RPMI8226 (cell line): ENCODE measurements around the gene EVC.

Source experiments
- DNase-seq: peaks from one replicate; pipeline ENCODE4 v3.0.0-alpha.2; 2015

EVC gene

DNA sequence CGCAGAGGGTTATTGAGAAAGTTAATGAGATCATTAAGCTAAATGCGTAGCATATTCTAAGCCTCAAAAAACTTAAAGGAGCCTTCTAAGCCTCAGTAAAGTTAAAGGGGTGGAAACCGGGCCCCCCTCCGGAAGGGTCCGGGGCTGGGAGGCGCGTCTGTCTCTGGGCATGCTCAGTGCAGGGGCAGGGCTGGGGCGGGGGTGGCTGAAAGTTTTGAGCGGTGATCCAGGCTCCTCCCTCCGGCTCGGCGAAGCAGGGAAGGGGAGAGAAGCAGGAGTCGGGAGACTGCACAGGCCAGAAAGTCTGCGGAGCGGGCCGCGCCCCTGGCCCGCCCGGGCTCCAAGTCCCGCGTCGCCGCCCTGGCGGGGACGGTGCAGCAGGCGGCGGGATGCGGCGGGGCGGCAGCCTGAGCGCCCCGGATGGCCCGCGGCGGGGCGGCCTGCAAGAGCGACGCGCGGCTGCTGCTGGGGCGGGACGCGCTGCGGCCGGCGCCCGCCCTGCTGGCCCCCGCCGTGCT is at the start of gene EVC:
Gene EVC (plus strand): TSS at position 241 of the 518 bp plus-strand sequence. CDS start 180 bp downstream, at position 421.
- DNase-seq, result peak; percentile 29

DNA sequence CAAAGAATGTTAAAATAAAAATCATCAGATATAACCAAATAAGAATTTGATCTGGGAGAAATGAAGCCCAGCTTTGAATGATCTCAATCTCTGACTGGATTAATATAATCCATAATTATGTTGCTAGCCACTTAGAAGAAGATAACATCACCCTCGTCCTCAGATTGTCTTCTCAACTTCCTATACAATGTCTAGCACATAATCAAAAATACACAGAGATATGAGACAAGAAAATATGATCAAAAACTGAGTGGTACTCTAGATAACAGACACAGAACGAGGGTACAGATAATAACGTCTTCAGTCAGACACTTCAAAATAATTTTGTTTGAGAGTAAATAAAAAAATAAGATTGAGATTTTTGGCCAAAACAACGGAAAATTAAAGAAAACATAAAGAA is 49.8 kb upstream of the EVC start:
- DNase-seq, result no peak

DNA sequence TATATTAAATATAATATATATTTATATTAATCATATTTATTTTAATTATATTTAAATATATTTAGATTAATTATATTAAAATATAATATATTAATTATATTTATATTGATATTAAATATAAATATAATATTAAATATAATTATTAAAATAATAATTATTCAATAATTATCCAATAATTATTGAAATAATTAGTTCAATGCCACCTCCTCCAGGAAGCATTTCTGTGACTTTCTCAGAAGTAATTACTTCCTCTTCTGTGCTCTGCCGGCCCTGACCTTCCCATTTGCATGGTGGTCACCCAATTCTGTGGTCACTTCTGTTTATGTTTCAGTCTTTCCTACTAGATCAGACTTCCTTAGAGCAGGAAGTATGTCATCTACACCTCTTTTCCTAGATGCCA is 48.4 kb upstream of the EVC start:
- no peak for DNase-seq

DNA sequence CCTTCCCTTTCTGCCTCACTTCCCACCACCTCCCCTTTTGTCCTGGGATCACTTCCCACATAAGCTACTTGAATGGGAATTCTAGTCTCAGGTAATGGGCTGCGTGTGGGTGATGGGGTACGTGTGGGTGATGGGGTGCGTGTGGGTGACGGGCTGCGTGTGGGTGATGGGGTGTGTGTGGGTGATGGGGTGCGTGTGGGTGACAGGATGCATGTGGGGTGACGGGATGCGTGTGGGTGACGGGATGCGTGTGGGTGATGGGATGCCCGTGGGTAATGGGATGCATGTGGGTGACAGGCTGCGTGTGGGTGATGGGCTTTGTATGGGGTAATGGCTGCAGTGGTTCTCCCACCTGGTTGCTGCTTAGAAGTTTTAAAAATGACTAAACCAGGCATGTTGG is 46.2 kb upstream of the EVC start:
- no peak for DNase-seq

DNA sequence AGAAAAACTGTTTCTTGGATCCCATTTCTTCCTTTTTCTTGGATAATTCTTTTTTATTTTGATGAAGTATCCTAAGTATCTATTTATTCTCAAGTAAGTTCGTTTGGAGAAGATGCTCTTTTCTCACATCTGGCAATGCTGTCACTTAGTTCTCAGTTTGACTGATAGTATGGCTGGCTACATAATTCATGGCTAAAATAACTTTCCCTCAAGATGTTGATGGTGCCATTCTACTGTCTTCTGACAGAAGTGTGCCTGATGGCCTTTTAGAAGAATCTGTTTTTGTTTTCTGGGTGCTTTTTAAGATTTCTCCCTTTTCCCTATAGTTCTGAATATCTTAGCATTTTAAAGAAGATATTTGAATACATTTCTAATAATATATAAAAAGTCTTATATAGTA is 44.3 kb upstream of the EVC start:
- DNase-seq, result no peak

DNA sequence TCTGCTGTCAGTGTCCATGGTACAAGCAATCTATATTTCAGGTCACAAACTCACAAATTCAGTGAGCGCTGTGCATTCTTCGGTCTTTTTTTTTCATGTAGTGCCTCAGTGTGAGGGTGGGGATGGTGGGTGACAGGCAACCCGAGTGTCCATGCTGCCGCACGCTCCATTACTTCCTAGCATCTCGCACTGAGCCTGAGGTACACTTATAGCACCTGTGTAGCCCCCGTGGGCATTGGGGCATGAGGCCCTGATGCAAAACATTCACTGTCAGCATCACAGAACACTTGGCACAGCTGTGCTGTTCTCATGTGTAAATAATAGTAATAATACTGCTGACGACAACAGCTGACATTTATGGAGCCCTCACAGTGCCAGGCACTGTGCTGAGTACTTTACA is 34.2 kb upstream of the EVC start:
- DNase-seq, result no peak

DNA sequence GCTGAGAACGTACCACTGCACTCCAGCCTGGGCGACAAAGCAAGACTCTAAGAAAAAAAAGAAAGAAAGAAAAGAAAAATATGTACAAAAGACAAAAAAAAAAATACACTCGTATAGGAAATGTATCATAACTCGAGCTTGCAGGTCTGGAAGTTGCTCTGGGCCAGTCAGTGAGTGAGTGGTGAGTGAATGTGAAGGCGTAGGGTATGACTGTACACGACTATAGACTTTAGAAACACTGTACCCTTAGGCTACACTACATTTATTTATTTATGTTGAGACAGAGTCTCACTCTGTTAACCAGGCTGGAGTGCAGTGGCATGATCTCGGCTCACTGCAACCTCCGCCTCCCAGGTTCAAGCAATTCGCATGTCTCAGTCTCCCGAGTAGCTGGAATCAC is 32.0 kb upstream of the EVC start:
- DNase-seq, result no peak

DNA sequence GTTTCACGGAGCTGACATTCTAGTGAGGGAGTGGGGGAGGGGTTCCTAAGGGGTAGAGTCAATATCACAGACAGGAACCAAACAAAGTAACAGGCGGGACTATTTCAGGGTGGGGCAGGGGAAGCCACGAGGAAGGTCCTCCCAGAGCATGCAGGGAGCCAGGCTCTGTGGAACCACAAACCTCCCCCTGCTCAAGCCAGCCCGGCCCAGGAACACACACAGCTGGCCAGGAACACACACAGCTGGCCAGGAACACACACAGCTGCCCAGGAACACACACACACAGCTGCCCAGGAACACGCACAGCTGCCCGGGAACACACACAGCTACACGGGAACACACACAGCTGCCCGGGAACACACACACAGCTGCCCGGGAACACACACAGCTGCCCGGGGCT is 27.4 kb upstream of the EVC start:
- DNase-seq, result no peak

DNA sequence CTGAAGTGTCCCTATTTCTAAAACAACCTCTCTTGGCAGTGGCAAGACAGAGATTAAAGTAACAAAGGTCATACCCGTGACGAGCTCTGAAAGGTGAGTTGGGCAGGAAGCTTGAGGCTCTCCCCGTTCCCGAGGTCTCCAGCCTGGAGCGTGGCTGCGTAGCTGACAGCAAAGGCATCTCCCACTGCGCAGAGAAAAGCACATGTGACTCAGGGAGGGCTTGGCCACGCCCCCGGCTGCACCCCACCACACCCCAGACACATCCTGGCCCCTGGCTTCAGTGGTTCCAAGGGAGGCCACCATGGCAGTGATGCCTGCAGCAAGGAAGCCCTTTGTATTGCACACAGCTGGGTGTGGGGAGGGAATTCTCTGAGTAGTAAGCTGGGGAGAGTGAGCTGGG is 25.7 kb upstream of the EVC start:
- DNase-seq, result no peak

DNA sequence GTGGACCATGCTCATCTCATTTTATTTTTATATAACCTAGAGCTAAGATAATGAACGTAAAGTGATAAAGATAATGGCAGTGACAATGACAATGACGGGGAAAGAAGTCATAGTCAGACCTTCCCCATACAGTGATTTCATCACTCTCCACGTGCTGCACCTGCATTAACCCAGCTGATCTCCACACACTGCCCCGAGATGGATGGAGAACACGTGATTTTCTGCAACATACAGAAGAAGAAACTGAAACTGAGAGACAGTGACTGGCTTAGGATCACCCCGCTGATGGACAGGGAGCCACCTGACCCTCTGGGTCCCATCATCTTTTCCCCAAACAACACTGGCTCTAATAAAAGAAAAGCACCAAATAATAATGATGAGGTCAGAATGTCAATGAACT is 24.7 kb upstream of the EVC start:
- DNase-seq, result peak; percentile 34

DNA sequence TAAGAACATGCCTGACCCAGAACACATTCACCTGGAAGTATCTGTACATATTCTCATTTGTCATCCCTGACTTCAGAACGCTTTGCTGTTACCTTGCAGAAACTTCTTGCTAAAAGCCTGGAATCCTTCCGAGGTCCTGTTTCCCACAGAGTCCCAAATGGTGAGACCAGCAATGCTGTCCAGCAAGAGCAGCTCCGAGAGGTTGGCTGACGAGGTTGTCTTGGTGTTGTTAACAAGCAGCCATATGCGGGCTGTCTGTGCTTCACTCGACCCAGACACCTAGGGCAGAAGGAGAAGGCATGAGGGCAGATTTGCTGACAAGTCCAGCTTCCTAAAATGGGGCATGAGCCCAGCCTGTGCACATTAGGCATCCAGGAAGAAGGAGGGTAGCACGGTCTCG is 21.9 kb upstream of the EVC start:
- no peak for DNase-seq

DNA sequence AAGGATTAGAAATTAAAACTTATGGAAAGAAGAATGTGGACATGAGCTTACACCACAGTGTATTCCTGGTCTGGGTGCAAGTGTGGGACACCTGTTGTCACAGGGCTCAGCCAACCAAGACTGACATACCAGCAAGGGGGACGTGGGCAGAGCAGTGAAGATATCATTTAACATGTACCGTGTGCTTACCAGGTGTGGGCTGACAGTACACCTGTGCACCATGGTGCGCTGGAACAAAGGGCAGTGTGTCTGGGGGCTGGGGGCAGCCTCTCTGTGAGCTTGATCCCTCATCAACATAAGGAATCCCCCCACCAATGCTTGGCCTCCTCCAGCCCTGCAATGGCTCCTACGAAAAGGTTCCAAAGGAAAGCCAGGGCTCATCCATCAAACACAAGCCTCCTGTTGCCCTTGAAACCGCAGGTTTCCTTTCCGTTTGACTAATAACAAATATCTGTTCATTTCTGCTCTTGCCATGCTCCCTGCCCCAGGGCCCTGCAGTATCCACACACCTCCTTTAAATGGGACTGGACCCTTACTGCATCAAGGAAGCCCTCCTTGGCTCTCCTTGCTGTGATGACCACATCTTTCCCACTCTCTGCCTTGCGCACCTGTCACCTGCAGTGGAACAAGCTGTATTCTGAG is 19.4 kb upstream of the EVC start:
- no peak for DNase-seq

DNA sequence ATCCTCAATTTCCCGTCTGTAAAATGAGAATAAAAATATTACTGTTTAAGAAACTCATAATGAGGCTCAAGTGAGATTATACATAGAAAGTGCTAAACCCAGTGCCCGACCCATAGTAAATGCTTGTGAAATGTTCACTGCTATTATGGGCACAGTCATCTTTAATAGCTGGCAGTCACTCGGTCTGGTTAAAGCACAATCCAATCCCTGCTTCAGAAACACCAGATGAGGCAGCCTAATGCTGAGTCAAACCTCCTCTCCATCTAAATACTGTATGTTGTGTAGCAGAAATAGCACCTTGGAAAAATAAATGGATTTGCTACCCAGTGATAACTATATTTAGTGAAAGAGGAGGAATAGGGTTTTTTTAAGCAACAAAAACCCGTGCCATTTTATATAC is 17.1 kb upstream of the EVC start:
- DNase-seq, result no peak

DNA sequence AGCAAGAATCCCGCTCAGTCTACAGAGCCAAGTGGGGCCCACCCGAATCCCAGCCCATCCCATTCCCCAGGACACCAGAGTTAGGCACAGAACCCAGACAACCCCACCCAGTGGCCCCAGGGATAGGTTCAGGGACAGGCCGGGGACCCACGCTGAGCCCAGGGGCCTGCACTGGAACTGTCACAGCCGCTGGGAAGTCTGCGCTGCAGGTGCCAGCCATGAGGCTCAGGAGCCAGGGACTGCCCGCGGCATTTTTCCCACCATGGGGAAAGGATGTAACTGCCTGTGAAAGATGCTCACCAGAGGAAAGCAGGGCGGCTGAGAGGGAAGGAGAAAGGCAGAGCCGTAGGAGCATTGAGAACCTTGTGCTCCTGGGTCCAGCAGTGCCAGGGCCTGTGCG is 14.7 kb upstream of the EVC start:
- no peak for DNase-seq

DNA sequence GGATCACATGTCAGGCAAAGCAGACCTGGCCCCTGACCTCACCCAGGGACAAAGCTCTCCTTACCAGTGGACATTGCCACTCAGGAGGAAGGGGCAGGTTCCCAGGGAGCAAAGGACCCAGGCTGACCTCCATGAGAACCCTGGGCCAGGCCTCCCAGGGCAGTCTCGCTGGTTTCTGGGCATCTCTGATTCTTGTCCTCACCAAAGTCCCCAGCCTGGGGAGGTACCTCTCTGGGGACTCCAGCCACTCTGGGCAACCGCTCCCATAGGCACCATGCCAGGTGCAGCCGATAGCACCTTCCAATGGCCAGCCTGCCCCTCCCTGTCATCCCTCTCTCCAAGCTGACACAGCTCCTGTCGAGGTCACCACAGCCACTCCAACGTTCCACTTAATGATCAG is 10.5 kb upstream of the EVC start:
- no peak for DNase-seq

DNA sequence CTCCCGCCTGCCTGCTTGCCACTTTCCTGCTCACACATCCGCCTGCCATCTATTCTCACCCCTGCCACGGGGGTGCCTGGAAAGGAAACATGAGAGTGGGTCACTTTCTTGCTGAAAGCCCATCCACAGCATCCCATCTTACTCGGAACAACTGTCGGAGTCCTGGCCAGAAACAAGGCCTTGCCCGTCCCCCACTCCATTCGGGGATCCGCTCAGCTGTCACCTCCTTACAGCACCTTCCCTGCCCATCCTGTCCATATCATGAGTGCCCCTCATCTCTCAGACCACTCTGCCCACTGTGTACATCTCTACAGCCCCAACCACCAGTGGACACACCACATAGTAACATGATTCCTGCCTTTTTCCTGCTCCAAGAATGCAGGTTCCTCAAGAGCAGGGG is 9.0 kb upstream of the EVC start:
- no peak for DNase-seq

DNA sequence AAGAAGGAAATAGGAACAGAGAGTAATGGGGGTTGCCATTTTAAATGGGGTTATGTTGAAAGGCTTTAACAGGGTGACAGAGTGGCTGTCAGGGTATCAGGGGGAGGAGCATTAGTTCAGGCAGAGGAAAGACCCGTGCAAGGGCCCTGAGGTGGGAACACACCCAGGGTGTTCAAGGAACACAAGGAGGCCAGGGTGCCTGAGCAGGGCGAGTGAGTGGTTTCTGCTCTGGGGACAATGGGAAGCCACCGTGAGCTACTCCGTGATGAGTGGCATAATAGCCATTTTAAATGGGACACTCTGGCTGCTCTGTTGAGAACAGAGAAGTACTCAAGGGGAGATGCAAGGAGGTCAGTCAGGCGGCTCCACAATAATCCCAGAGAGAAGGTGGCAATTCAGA is 7.2 kb upstream of the EVC start:
- no peak for DNase-seq

DNA sequence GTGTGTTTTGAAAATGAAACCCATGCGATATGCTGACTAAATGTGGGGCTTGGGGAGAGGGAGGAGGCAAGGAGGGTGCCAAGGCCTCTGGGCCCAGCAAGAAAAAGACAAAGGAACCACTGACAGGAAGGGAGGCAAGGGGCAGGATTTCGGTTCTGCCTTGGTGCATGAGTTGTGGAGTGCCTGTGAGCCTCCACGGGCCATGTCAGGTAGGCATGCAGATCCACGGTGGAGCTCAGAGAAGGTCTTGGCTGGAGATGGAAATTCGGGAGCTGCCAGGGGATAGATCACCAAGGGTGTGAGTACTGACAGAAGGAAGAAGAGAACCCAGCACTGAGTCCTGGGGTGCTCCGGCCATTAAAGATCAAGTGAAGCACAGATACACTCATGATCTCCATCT is 6.7 kb upstream of the EVC start:
- no peak for DNase-seq

DNA sequence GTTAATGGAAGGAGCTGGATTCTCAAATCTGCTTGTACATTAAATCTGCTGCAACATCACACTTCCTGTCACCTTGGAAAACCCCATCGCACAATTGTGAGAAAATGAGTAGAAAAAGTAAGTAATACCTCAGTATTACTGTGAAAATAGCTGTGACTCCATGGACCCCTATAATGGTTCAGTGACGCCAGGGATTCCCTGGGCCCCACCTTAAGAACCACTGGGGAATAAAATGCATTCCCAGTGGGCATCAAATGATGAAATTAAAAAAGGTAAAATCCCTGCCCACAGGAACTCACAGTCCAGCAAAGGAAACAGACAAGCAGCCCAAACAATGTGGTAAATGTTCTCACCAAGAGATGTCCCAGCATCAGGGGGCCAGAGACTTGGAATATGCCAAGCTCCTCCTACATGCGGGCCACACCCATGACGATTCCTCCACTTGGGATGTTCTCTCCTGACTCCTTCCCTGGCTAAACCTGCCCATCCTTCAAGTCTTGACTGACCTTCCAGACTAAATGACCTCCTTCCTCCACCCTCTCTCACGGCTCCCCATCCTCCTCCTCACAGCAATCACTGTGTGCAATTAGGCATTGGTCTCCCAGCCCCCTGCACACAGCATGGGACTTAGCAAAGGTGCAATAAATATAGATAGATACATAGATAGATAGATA is 5.2 kb upstream of the EVC start:
- DNase-seq, result no peak

DNA sequence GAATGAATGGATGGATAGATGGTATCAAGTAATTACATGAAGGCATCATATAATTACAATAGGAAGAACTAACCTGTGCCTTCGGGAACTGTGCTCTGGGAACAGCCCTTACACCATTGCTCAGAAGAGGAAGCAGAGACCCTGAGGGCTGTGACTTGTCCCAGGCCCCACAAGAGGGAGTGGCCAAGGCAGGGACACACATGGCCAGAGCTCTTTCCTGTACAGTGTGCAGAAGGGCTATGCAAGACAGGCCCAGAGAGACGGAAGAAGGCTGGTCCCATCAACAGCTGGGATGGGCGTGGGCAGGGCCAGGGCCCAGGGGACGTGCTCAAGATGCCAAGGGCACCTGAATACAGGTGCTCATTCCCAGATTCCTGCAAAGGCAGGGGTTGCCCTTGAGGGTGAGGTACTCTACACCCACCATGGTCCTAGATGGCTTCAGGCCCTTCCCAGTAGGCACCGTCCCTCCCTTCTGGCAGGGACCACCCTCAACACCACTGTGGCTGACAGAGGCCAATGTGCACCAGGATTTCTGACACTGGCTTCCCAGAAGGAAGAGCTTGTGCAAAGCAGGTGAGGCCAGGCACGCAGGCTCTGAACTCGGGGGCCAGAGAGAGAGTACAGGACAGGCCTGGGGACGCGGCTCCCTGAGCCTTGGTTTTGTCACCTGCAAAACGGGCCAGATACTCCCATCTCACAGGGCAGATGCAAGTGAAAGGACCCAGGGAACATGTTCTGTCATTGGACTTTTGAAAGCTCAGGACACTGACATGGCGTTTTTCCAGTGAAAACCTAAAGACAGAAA is 4.3 kb upstream of the EVC start:
- DNase-seq, result no peak

DNA sequence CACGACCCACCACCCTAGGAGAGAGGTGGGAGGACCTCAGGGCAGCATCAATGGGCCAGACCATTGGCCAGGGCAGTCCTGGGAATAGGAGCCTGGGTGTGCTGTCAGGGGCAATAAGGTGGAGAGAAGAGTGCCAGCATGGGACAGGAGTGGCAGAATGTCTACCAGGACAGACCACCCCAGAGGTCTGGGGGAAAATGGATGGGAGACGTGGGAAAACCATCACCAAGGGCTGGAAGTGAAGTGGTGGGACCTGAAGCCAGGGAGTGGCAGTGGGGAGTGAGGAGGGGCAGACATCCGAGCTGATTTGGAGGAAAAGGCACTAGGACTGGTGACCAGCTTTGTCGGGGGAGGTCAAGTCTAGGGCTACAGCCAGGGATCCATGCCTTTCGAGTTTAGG is 3.6 kb upstream of the EVC start:
- no peak for DNase-seq

DNA sequence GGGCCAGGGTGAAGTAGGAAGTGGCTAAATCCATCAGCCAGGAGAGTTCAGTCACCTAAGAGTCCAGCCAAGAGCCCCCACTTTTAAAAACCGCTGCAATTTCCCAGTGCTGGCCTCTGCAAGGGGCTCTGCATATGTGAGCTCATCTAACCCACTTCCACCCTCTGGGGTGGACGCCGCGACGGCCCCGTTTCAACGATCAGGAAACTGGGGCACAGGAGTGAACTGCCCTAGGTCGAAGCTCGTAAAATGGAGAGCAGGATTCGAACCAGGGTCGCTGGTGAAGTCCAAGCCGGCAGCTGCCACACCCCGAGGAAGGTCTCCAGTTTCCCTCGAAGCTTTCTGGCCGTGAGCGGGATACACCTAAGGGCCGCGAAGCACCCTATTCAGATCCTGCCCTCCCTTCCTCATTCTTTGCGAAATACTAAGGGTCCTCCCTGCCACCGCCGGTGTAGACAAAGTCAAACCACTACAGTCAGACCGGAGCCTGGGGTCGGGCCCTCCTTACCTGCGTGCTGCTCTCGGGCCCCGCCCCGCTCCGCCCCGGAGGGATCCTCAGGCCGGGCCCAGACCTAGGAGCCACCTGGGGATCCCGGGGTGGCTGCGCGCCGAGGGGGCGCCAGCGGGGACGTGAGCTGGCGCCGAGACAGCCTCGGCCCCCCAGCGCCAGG is 3.1 kb upstream of the EVC start:
- DNase-seq, result peak; percentile 10

DNA sequence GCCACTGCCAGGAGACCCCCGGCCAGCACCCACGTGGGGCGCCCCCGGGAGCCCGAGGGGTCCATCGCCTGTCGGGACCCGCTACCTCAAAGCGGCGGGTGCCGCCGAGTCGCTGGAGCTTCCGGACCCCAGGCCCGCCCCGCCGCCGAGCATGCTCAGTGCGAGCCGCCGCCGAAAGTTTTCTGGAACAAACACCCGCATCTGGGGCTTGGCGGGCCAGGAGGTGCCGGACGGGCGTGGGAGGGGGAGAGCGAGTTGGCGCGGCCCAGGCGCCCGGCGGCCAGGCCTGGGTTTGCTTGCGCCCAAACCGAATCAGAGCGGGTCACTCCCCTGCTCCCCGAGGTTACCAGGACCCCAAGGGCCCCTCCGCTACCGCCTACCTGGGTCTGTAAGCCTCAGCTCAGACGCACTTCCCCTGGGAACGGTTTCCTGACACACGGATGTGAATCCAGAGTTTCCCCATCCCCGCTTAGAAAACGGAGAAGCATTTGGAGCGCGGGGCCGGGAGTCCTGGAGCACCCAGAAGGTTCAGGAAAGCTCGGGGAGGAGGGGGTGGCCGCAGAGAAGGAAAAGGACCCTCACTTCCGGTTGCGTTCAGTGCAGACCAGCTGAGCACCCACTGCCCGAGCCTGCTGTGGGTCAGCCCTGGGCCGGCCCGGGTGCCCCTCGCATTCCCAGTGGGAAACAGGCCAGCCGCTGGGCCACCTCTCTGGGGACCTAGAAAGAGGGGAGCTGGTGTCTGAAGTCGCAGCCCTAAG is 2.4 kb upstream of the EVC start, which contains the start of gene EVC2:
Gene EVC2 (minus strand): TSS at position 111 of the 758 bp plus-strand sequence. CDS start 46 bp downstream, at position 65.
- no peak for DNase-seq
